NK-92 treated with Interleukin-12 subunit alpha and Interleukin-12 subunit beta, amount 100 ng/mL, for 24 hours (cell line): ENCODE measurements around the gene PDXK.

Experiments
- DNase-seq: peaks from one replicate; lab custom pipeline; 2025; lab: John Stamatoyannopoulos, UW

PDXK gene

GRCh38 chr21:43723648-43724047, 4.7 kb downstream of the PDXK start:
- DNase-seq: no peak

GRCh38 chr21:43726686-43727518, 8.0 kb downstream of the PDXK start:
- no peak for DNase-seq

- DNase-seq: no peak
Measured at GRCh38 chr21:43727519-43728153, 8.7 kb downstream of the PDXK start.

DNA sequence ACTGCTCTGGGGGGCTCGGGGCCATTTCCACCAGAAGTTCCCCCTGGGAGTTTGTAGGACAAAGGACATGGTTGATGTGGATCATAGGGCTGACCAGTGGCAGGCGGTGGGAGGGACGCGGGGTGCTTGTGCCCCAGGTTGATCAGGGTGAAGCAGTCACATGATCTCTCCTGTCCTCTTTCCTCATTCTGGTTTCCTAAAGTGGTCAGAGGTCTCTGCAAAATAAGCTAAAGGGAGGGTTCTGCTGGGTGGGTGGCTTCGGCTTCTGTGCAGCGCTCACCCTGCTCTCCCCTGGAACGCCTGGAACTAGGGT, 9.2 kb downstream of the PDXK start:
- no peak for DNase-seq

- DNase-seq: peak; percentile 80
Measured at GRCh38 chr21:43728467-43729390, 9.8 kb downstream of the PDXK start.

DNA sequence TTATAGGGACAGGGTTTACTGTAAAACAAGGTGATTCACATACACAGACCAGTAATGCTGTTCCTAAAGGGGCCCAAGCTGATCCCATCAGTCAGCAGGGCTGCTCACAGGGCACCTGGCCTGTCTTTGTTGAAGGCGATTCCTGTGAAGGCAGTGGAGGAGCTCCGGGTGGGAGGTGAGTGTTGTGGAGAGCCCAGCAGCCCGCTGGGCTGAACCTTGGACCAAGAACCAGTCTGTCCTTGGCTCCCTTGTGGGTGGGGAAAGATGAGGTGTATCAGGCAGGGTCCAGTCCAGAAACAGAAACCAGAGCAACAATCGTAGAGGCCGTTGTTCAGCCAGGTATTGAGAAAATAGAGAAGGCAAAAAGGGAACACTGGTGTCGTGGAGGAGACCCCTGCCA, 12.5 kb downstream of the PDXK start:
- DNase-seq: no peak

- DNase-seq: no peak
Measured at GRCh38 chr21:43731891-43732711, 13.2 kb downstream of the PDXK start.

DNA sequence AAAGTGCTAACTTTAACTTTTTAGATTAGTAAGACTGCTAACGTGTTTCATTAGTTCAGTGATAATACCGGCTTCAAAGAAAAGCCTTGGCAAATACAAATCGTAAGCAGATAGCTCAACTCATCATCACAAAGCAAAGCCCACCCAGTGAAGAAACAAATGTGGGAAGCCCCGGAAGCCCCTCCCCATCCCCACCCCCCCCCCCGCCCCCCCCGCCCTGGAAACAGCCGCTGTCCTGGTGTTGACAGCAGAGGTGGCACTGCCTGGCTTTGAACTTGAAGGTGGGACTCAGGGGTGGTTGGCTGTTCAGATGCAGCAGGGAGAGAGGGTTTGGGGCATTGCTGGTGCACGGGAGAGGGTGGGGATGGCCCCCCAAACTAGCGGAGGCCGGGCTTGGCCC, 14.1 kb downstream of the PDXK start:
- no peak for DNase-seq

DNA sequence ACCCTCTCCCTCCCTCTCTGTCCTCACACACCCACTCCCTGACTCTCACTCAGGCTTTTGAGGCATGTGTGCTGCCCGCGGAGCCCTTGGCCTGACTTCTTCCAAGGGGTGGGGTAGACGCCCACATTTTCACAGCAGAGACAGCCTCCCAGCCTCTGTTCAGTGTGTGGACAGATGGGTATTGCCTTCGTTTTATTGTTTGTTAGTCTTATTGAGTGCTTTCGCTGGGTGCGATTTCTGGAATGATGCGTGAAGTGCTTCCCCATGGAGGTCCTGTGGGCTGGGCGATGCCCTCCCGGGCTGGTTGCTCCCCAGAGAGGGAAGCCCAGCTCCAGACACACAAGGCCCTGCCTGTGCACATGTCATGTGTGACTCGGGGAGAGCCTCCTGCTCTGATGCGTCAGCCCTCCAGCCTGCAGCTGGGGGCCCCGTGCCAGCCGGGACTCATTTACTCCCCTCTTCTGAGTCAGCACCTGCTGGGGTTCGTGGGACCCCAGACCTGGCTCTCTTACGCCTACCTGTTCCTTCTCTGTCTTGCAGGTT, 14.7 kb downstream of the PDXK start:
- no peak for DNase-seq

DNA sequence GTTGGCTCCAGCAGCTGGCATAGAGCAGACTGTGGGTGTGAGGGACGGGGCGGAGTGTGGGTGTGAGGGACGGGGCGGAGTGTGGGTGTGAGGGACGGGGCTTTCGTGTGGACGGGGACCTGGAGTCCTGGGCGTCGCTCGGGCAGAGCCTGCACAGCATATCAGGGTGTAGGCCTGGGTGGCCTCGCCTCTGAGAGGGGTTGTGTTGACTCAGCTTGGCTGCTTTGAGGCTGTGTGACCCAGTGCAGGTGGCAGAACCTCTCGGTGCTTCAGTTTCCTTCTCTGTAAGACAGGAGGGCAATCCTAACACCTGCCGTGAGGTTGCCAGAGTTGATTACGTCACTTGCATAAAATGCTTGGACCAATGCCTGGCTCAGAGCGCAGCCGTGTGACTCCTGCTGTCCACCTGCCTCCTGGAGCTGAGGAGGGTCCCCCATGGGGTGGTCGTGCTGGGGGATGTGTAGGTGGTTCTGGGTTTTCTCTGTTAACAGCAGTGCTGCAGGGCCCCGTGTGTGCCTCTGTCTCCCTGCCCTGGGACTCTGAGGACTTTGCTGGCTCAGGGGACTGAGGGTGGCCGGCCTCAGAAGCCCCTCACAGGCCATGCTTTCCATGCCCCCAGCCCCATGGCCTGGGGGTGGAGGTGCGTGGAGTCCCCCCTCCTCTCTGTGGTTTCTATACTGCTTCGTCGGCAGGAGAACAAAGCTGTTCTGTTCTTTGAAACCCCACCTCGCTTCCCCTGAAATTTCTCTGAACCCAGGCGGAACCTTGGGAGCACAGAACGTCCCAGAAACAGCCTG, 15.4 kb downstream of the PDXK start:
- DNase-seq: no peak

DNA sequence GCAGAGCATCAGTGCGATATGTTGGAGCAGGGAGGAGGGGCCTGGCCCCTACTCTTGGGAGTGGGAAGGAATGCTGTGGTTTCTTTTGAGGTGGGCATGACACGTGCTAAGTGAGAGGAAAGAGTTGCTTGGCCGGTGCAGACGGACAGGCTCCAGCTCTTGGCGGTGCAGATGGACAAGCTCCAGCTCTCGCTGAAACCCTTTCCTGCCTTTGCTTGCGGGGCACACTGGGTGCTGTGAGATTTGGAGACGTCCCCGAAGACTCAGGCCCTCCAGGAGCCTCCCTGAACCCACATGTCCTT, 15.9 kb downstream of the PDXK start:
- no peak for DNase-seq

DNA sequence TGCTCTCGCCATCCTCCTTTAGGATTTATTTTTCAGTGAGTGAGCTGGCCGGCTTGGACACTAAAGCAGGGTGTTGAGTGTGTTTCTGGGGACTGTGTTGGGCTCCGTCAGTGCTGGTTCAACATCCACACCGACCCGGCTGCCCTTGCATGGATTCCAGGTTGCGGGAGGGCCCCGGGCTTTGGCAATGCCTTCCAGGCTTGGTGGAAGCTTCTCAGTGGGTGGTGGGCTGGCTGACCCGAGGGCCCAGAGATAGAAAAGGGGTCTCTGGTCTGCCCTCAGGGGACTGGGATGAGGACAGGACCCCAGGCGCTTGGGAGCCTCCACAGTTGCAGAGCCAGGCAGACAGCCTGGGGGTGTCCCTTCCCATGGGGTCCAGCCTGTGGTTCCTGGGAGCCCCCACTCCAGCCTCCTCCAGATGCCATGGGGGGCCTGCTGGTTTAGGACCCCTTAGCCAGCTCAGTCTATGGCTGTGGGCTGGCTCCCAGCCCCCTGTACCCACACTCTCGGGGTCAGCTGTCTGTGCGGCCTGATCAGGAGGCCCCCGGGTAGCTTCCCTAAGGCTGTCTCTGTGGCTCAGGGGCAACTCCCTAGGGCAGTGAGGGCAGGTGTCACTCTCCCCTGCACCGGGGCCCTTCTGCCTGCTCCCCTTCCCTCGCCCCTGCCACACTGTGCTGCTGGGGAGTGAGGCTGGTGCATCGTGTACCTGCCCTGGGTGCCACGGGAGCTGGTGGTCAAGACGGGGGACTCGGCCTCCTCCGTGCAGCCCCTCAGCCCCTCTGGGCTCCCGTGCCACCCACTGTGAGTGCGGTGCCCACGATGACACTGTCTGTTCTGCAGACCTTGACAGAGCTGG, 16.5 kb downstream of the PDXK start:
- DNase-seq: no peak

DNA sequence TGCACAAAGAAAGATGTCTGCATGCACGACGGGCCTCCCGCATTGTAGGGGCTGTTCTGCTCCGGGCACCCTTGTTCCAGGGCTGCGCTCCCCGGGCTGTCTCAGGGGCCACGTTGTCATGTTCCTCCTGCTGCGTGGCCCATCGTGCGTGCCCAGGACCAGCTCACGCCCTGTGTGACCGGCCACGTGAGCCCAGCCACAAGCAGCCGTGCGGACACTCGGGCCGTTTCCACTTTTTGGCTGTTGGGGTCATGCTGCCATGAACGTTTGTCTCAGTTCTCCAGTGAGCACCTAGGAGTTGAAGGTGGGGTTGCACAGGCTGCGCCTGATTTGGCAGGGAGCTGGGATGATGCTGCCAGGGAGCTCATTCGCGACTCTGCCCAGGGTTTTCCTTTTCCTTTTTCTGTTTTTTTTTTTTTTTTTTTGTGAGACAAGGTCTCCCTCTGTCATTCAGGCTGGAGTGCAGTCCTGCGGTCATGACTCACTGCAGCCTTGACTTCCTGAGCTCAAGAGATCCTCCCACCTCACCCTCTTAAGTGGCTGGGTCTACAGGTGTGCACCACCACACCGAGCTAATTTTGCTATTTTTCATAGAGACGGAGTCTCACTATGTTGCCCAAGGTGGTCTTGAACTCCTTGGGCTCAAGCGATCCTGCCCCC, 17.4 kb downstream of the PDXK start:
- DNase-seq: no peak

- DNase-seq: no peak
Measured at GRCh38 chr21:43737158-43737950, 18.4 kb downstream of the PDXK start.

DNA sequence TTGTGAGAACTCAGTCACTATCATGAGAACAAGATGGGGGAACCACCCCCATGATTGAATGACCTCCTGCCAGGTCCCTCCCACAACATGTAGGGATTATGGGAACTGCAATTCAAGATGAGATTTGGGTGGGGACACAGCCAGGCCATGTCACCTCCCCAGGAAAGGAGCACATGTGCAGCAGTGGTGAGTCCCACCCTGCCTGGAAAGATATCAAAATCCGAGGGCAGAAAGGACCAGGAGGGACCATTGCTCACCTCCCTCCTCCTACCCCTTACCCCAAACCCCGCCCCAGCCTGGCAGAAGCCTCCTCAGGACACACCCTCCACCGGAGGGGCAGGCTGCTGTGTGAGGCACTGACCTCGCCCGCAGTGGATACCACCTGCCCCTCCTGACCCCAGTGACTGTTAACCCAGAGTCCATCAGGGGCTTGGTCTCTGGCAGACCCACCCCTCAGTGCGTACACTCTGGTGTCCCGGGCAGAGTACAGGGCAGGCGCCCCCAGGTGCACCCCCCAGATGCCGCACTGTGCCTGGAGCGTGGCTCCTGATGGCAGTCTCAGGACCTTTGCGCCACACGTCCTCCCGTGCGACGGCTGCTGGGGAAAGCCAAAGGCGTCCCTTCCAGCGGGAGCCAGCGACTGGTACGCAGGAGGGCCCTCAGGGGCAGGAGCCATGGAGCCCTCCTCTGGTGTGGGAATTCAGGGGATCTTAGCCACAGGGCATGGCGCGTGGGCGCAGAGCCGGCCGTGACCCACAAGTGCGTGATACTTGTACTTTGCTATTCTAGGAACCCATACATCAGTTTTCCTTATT, 20.9 kb downstream of the PDXK start:
- no peak for DNase-seq

DNA sequence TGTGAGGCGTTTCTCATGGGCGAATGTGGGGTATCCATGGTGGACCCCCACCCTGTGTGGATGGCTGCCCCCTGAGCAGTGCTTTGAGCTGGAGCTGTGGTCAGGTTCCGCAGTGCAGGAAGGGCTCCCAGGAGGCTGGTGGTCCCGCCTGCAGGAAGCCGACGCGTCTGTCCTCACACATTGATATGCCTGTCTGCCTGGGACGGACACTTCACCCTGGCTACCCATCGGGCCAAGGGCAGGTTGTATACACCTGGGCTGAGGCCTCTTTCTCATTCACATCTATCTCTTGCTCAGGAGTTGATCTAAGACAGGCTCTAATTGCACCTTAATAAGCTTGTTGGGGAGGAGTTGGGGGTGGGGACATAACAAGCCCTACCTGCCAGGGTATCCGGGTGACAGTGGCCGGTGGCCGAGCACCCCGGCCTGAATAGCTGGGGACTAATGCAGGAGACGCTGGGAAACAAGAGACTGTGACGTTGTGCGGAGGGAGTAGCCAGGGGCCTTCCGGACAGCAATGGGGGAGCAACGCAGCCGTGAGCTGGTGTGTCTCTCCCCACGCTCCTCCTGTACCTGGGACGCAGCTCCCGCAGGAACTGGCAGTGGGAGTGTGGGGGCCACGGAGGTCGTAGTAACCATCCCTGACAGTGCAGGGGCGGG, 21.7 kb downstream of the PDXK start:
- DNase-seq: no peak

- no peak for DNase-seq
Measured at GRCh38 chr21:43741423-43742096, 22.6 kb downstream of the PDXK start.
